GM18502 (cell line): Measurements from ENCODE around the gene TGM5.
"Not testable (repeated sequence)": the region's sequence is repeated elsewhere in the genome, so short reads cannot be mapped to it uniquely, and the experiment has no call there.

Experiments used
- ATAC-seq: cut with Tn5 transposase; IDR thresholded peaks from one replicate; pipeline ENCODE4 v1.9.1; 2021; ENCODE audit warnings: mild to moderate bottlenecking; ENCODE audit not compliant: unreplicated experiment, poor library complexity

The TGM5 gene

GRCh38 chr15:43266834-43267233, at the start of gene TGM5:
TGM5 (minus strand) TSS chr15:43266928; CDS start chr15:43266849, 79 bp downstream.
- ATAC-seq: no peak

DNA sequence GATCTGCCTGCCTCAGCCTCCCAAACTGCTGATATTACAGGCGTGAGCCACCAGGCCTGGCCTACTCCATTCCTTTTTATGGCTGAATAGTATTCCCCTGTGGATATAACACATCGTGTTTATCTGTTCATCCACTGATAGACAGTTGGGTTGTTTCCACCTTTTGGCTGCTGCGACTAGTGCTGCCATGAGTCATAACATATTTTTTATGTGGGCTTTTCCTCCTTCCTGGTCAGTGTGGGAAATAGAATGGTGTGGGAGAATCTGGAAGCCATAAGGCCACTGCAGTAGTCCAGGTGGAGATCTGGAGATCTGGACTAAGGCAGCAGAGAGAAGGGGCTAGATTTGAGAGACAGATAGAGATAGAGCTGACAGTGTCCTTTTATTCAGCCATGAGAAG, 47.4 kb upstream of the TGM5 start:
- no peak for ATAC-seq

DNA sequence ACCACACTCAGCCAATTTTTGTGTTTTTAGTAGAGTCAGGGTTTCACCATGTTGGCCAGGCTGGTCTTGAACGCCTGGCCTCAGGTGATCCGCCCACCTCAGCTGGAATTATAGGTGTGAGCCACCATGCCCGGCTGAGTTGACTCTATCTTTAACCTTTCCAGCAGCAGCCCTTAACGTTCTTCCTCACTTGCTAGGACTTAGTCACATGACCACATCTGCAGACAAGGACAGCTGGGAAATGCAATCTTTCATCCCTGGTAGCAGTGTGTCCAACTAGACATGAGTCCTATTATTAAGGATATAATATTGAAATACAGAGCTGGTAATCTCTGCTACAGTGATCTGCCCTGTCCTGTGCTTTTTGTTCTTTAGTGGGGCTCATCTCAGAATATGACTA, 45.6 kb upstream of the TGM5 start:
- no peak for ATAC-seq

DNA sequence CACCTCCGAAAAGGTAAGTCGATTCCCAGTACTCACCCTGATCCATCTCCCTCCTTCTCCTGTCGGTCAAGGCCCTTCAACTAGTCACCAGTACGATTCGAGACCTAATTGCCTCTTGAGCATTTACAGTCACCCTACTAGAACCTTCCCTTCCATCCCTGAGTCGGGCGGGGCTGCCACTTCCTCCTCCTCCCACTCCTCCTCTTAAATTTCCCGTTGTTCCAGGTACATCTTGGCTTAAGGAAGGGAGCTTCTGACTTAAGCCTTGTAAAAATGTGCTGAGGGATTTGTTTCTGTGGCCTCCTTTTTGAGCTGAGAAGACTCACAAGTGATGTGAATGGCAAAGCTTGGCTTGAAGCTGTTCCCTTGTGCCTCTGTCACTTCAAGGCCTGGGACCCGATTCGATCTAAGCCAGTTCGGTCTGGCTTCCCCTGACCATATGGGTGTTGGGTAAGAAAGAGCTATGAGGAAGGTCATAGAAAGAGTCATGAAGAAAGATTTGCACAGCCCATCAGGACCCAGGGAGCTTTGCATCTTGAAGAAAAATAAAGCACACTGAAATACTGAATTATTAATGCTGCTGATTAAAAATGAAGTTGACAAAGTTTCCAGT, 35.6 kb upstream of the TGM5 start, which contains the start of gene TGM7:
Gene TGM7 (minus strand): TSS at position 51 of the 613 bp plus-strand sequence.
- no peak for ATAC-seq

DNA sequence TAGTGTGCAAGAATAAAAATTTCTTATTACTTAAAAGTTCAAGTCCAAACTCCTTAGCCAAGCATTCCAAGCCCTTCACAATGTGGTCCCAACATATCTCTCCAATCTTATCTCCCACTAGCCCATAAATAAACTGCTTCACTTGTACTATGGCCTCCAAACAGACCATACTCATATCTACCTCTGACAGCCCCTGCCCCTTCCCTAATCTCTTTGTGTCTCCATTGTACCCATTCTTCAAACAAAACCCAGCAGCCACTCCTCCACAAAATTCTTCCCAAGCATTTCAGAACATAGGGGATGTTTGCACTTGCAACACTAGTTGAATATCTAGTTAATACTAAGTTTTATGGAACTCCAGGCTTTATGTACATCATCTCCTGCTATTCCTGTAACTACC, 33.2 kb upstream of the TGM5 start:
- ATAC-seq: no peak

DNA sequence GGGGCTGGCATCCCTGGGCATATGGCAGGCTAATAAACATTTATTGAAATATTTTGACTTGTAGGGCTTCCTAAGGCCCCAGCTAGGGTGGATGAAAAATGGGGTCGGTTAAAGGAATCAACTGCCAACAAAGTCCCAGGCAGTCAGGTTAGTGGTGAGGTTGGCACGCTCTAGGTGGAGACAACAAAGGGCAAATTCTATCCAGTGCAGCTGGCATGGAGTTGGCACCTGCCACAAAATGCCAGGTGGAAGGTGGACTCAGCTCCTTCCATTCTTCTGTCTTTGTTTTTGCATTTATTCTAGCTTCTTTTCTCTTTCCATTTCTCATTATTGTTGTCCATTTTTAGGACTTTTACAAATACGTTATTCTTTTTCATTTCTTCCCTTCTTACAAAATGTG, 32.7 kb upstream of the TGM5 start:
- ATAC-seq: no peak

DNA sequence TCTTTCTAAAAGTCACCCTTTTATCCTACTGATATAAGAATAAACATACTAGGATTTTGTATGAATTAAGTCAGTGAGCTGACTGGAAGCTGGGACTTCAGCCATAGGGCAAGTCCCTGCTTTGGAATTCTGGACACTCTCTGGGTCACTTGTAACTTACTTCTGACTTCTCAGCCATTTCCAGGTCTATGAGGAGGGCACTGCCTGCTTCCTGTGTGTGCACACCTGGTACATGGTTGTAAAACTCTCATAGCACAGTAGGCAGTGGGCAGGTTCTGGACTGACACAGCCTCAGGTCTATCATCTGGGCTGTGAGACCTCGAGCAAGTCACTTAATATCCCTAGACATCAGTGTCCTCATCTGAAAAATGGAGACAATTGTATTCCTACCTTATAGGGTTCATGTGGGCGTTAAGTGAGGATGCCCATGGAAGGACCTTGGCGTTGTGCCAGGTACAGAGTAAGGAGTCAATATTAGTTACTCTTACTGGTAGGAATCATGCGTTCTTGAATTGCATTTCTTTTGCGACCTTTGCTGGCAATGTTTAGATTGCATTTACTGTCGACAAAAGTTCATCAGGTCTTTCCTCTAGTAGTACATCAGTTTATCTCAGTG, 27.5 kb upstream of the TGM5 start:
- no peak for ATAC-seq

- ATAC-seq: no peak
Measured at GRCh38 chr15:43293432-43293831, 26.7 kb upstream of the TGM5 start.

- no peak for ATAC-seq
Measured at GRCh38 chr15:43292375-43293078, 25.8 kb upstream of the TGM5 start.

GRCh38 chr15:43289656-43290055, 22.9 kb upstream of the TGM5 start:
- not testable (repeated sequence) for ATAC-seq

GRCh38 chr15:43287254-43287653, 20.5 kb upstream of the TGM5 start:
- ATAC-seq: no peak

- no peak for ATAC-seq
Measured at GRCh38 chr15:43286074-43286473, 19.3 kb upstream of the TGM5 start.

GRCh38 chr15:43285609-43286037, 18.9 kb upstream of the TGM5 start:
- ATAC-seq: no peak

GRCh38 chr15:43283526-43283925, 16.8 kb upstream of the TGM5 start:
- ATAC-seq: no peak

- ATAC-seq: no peak
Measured at GRCh38 chr15:43281926-43282602, 15.3 kb upstream of the TGM5 start.

DNA sequence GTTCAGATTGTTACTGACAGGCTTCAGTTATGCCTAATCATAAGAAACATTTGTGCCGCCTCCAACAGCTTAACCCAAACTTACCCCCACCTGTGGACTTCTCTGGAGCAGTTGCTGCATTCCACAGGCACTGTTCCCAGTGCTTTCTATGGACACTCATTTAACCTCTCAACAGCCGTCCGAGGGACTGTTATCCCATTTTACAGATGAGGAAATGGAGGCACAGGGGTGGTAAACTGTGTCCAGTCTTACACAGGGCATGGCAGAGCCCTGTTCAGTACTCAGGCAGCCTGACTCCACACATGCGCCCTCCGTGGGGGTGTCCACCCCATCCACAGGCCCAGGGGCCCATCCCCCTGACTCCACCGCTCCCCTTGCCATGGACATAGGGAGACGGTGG, 14.3 kb upstream of the TGM5 start:
- no peak for ATAC-seq

DNA sequence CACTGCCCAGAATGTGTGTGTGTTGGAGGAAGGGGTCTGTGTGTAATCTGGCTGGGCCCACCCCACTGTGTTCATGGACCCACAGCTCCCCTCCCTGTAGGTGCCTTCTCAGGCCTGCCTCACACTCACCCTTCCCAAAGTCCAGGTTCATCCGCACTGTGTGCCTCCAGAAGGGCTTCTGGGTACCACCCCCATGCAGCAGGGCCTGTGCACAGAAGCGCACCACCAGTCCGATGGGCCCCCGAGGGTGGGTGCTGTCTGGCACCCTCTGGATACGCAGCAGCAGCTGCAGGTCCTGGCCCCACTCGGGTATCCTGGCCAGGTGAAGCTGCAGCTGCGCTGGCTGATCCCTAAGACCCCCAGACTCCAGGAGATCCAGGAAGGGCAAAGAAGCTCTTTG, 12.8 kb upstream of the TGM5 start:
- no peak for ATAC-seq

DNA sequence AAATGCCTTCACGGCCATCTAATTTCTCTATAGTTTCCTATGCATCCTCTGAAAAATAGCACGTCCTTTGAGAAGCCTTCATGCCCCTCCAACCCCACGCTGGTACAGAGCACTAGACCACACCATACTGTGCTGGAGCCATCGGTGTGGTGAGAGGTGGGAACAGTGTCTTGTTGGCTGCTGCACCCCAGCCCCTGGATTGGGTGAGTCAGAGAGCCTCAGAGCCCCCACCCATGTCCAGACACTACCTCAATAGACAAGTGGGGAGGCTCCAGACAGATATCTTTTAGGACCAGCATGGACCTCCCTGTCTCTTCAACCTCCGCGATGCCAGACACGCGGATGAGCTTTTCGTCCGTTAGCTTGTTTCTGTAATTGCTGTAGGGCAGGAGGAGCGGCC, 12.1 kb upstream of the TGM5 start:
- ATAC-seq: no peak

DNA sequence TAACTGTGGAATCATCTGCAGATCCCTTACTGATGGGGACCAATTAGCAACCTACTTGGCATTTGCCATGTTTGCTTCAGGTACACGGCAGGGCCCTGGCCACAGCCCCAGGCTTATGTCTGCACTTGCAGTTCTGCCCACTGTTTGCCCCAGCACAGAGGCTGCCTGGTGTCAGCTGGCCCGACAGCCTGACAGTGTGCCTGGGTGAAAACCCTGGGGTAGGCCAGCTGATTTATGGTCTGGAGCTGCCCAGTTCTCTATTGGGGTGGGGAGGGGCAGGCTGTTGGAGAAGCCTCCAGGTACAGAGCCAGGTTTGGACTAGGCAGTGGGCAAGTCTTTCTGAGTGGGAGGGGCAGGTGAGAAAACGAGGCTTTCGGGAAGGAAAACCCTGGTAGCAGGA, 11.2 kb upstream of the TGM5 start:
- no peak for ATAC-seq

GRCh38 chr15:43277231-43277823, 10.6 kb upstream of the TGM5 start:
- ATAC-seq: no peak
